ENCODE data around the gene GPR107. TPM values are rescaled to one million over a fixed set of nuclear protein-coding genes. Genes with fewer than 3 reads are reported as not detected.
"Not testable (repeated sequence)": the region's sequence is repeated elsewhere in the genome, so short reads cannot be mapped to it uniquely, and the experiment has no call there.

The GPR107 gene
- total and polyA plus RNA-seq, 3 donors from 2014 or later = 41.1 to 53.4 (median 49.1) TPM

DNA sequence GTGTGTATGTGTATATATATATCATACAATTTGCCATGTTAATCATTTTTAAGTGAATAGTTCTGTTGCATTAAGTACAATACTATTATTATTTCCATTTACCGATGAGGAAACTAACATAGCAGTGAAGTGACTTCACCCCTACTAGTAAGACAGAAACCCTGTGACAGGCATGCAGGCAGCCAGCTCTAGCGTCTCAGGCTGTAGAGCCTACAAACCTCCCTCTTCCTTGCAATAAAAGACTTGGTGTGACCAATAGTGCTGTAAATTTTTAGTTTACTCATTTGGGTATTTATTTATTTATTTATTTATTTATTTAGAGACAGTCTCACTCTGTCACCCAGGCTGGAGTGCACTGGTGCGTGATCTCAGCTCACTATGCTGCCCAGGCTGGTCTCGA lies 35.4 kb upstream of the GPR107 start:
- H3K27ac ChIP-seq = no peak overlapping the region
- TF ChIP-seq POLR2A (IDR thresholded peaks at IDR 0.05) = no peak
- TF ChIP-seq, protein P1, sequence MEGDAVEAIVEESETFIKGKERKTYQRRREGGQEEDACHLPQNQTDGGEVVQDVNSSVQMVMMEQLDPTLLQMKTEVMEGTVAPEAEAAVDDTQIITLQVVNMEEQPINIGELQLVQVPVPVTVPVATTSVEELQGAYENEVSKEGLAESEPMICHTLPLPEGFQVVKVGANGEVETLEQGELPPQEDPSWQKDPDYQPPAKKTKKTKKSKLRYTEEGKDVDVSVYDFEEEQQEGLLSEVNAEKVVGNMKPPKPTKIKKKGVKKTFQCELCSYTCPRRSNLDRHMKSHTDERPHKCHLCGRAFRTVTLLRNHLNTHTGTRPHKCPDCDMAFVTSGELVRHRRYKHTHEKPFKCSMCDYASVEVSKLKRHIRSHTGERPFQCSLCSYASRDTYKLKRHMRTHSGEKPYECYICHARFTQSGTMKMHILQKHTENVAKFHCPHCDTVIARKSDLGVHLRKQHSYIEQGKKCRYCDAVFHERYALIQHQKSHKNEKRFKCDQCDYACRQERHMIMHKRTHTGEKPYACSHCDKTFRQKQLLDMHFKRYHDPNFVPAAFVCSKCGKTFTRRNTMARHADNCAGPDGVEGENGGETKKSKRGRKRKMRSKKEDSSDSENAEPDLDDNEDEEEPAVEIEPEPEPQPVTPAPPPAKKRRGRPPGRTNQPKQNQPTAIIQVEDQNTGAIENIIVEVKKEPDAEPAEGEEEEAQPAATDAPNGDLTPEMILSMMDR (IDR thresholded peaks at IDR 0.05) = no peak
- intact Hi-C loops (cut with DNase I; ENCODE audit: low total_unique reads) = no loop called here
- H3K9me3 ChIP-seq = no peaks in the 10 kb centered on the region
- H3K4me3 ChIP-seq = no peak overlapping the region
- H3K36me3 ChIP-seq (ENCODE audit: low read depth, missing control alignments) = no peaks in the 10 kb centered on the region
- DNase-seq = no peak
- H3K4me1 ChIP-seq = peaks cover 2% of the 10 kb centered on the region
- H3K27me3 ChIP-seq = no peaks in the 10 kb centered on the region
- 80 to 94% methylated on average over 4 of the region's 4 CpGs for WGBS, 2 donors

DNA sequence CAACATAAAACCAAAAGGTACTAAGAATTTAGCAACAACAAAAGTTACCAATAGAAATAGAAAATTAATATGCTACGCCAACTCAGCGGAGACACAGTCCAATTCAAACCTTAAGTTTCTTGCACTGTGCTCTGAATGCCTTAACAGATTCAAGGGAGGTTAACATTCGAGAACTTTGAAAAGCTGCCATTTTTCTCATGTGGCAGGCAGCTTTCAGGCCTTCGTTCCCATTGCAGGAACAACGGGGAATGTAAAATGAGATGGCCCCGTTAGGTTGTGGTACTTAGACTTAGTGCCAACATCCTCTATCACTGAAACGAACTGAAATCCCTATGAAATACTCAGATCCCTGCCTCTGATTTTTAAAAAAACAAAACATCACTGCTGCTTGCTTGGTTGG lies 33.1 kb upstream of the GPR107 start:
- peaks cover 5% of the 10 kb centered on the region for H3K4me1 ChIP-seq

DNA sequence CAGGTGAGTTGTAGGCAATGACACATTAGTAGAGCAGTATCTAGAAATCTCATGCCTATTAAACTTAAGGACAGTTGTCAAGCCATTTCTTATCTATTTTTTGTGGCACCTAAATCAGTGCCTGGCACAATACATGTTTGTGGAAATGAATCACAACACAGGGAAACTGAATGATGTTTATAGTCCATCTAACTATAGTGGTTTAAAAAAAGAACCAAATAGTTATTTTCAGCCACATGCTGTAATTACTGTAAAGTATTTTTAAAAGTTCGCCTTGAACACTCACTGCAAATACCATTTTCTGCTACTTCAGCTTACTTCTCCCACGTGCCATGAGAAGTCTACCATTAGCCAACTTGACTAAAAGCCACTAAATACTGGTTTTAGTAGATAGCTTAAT lies 32.6 kb upstream of the GPR107 start:
- WGBS, 2 donors = 43 to 47% methylated on average over 2 of the region's 2 CpGs
- Histone ChIP-seq H3K36me3 (ENCODE audit: low read depth, missing control alignments) (no peaks in the 10 kb centered on the region), H3K27ac (no peak overlapping the region), H3K27me3 (no peaks in the 10 kb centered on the region), H3K4me3 (no peak overlapping the region), H3K9me3 (no peaks in the 10 kb centered on the region), H3K4me1 (peaks cover 5% of the 10 kb centered on the region)
- no peak for DNase-seq
- intact Hi-C loops (cut with DNase I; ENCODE audit: low total_unique reads) = no loop called here
- TF ChIP-seq, protein P1 (IDR thresholded peaks at IDR 0.05) = no peak
- TF ChIP-seq POLR2A (IDR thresholded peaks at IDR 0.05) = no peak

More for the DNA sequence above, 33.1 kb upstream of the GPR107 start:
- no peak for DNase-seq
- H3K27me3 ChIP-seq = no peaks in the 10 kb centered on the region
- TF ChIP-seq, protein P1 (IDR thresholded peaks at IDR 0.05) = no peak
- TF ChIP-seq POLR2A (IDR thresholded peaks at IDR 0.05) = no peak
- no peaks in the 10 kb centered on the region for H3K9me3 ChIP-seq
- H3K4me3 ChIP-seq = no peak overlapping the region
- 41 to 45% methylated on average over 7 of the region's 7 CpGs for WGBS, 2 donors
- H3K27ac ChIP-seq = no peak overlapping the region
- H3K36me3 ChIP-seq (ENCODE audit: low read depth, missing control alignments) = no peaks in the 10 kb centered on the region
- intact Hi-C loops (cut with DNase I; ENCODE audit: low total_unique reads) = no loop called here

DNA sequence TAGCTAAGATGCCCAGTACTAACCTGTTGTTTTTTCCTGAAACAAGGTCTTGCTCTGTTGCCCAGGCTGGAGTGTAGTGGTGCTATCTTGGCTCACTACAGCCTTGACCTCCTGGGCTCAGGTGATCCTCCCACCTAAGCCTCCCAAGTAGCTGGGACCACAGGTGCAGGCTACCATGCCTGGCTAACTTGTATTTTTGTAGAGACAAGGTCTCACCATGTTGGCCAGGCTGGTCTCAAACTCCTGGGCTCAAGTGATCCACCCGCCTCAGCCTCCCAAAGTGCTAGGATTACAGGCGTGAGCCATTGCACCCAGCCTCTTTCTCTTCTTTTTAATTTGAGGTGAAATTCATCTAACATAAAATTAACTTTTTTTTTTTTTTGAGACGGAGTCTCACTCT lies 31.9 kb upstream of the GPR107 start:
- H3K9me3 ChIP-seq; intact Hi-C loops (cut with DNase I; ENCODE audit: low total_unique reads); H3K27ac ChIP-seq; H3K4me1 ChIP-seq; H3K27me3 ChIP-seq; H3K4me3 ChIP-seq; DNase-seq; H3K36me3 ChIP-seq (ENCODE audit: low read depth, missing control alignments): not testable (repeated sequence)
- whole genome bisulfite sequencing, 2 donors = 94 to 98% methylated on average over 3 of the region's 3 CpGs

DNA sequence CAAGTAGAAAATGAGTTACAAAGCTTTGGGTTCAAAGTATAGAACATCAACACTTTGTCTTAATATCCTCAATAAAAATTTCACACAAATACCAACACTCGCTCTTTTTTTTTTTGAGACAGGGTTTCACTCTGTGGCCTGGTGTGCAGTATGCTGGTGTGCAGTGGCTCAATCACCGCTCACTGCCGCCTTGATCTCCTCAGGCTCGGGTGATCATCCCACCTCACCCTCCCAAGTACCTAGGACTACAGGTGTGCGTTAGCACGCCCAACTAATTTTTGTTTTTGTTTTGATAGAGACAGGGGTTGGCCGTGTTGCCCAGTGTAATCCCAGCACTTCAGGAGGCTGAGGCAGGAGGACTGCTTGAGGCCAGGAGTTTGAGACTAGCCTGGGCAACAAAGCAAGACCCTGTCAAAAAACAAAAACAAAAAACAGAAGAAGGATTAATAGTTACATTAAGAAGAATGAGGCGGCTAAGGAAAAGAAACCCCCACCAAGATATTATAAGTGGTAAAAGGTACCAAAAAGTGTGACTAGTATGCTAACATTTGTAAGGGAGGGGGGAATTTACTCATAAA lies 31.1 kb upstream of the GPR107 start:
- WGBS, 2 donors = 83 to 84% methylated on average over 8 of the region's 8 CpGs
- H3K4me3 ChIP-seq = no peak overlapping the region
- DNase-seq = no peak

More for the DNA sequence above, 31.1 kb upstream of the GPR107 start:
- Histone ChIP-seq H3K27me3 (no peaks in the 10 kb centered on the region), H3K27ac (no peak overlapping the region), H3K9me3 (no peaks in the 10 kb centered on the region), H3K36me3 (ENCODE audit: low read depth, missing control alignments) (no peaks in the 10 kb centered on the region), H3K4me1 (peaks cover 5% of the 10 kb centered on the region)
- intact Hi-C loops (cut with DNase I; ENCODE audit: low total_unique reads) = no loop called here
- TF ChIP-seq, protein P1 (IDR thresholded peaks at IDR 0.05) = no peak
- no peak for TF ChIP-seq POLR2A (IDR thresholded peaks at IDR 0.05)
